NCI-H2081 (cell line): Measurements from ENCODE around the gene GABBR1.

ENCODE experiments used
- DNase-seq, 2 experiments: peaks; one replicate each; lab custom pipeline; 2025; lab: John Stamatoyannopoulos, UW

Gene GABBR1

GRCh38 chr6:29620630-29621029 is 12.4 kb downstream of the GABBR1 start:
- no peak for DNase-seq

DNA sequence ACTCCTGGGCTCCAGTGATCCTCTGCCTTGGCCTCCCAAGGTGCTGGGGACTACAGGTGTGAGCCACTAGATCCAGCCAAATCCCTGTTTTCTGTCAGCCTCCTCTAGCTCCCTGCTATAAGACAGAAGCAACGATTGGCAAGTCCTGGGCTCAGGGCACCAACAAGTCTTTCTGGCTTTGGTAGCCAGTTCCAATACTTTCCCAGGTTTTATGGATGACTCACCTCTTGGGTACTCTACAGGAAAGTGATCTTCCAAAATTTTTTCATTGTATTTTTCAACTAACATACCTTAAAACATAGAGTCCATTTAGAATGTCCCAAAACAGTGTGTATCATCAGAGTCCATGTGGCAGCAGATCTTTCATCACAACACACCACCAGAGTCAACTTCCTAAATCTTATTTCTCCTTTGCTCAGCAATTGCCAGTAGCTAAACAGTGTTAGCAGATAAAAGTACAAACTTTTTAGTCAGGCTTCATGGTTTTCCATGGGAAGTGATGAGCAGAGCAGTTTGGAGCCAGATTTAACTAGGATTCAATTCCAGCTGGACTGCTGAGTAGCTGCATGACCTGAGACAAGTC is 13.3 kb downstream of the GABBR1 start:
- DNase-seq = no peak

DNA sequence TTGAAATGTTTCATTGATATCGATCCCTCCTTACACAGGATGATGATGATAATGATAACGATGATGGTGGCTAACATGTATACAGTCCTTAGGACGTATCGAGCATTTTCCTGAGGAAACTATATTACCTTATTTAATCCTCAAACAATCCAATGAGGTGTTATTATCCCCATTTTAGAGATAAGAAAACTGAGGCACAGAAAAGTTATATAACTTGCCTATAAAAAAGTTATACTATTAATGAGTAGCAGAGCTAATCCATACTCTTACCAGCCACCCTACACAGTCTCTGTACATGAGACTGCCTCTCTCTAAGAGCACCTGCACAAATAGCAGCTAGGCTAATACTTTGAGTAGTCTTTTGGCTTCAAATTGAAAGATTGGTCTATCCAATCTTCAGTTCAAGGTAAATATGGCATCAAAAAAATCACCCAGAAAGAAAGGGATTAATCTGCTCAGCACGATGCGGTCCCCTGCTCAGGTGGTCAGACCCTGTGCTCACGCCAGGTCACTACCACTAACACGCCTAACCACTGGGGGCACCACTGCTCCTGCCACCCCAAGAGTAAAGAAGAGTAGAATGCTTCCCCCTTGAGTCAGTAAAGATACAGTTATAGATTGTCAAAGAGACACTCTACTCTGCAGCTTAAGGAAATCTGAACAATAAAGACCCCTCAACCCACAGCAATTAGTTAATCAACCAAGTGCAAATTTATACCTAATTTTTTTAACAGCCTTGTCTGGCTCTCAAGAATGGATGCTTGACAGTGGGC is 15.0 kb downstream of the GABBR1 start:
- no peak for DNase-seq

DNA sequence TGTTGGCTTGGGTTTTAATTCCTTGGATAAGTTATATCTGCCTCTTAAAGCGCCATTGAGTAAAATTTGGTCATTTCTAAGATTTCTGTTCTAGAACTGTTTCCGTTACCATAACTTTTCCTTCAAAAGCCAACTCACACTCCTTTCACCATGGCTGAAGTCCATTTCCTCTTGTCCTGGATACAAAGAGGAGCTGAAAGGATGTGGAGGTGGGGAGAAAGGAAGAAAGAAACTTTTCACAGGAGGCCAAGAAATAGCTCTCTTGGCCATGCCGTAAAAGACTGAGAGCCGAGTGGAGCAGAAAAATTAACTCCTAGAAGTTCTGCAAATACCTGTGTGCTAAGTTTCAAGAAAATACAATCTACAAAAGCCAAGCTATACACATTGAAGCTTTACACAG is 21.6 kb downstream of the GABBR1 start:
- DNase-seq = no peak

GRCh38 chr6:29610540-29610939 is 22.4 kb downstream of the GABBR1 start:
- no peak for DNase-seq

GRCh38 chr6:29608131-29608530 is 24.9 kb downstream of the GABBR1 start:
- no peak for DNase-seq

DNA sequence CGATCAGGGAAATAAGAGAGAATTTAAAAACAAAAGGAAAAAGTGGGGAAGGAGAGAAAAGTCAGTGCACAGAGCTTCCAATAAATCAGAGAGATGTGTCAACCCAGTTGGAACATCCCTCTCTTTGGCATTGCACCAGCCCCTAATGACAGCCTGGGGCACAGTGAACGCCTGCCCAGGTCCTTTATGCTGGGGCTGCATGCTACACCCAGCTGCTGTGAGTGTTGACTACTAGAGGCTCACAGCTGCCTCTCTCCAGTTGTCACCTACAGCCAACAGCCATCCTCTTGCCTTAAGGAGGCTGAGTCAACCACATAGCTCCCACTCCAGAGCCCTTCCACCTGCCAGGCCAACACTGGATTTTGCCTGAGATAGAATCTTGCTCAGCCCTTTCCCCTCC is 29.1 kb downstream of the GABBR1 start:
- peak; percentile 38 to 68 for DNase-seq

GRCh38 chr6:29603456-29603855 is 29.5 kb downstream of the GABBR1 start:
- no peak for DNase-seq

DNA sequence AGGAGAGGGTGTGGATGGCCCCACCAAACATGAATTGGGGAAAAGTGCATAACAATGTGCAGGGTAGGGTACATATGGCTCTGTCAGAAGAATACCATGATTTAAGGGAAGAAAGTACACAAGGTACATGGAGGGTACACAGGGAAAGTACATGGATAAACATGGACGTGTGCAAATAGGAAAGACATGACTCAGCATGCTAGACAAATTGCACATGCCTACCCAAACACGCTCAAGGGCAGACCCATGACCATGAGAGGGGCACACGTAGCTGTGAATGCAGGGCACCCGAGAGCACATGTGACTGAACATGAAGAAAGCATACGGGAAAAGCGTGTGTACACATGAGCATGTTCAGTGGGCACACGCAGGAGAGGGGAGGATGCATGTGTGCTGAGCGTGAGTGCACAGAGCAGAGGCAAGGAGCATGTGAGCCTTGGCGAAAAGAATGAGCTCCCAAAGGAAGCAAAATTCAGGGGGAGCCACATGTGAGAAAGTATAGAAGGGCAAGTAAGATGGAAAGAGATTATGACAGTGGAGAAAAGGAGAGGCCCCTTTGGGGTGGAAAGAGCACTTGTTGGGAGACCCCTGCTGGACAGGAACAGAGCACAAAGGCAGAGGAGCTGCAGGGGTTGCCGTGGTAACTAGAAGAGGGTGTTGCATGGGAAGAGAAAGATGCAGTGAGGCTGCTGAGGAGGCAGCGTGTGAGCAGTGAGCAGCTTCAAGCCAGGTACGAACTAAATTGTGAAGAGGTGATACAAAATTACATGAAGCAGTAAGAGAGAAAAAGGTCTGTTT is 30.2 kb downstream of the GABBR1 start:
- peak in 1 of 2 experiments; percentile 7 for DNase-seq

DNA sequence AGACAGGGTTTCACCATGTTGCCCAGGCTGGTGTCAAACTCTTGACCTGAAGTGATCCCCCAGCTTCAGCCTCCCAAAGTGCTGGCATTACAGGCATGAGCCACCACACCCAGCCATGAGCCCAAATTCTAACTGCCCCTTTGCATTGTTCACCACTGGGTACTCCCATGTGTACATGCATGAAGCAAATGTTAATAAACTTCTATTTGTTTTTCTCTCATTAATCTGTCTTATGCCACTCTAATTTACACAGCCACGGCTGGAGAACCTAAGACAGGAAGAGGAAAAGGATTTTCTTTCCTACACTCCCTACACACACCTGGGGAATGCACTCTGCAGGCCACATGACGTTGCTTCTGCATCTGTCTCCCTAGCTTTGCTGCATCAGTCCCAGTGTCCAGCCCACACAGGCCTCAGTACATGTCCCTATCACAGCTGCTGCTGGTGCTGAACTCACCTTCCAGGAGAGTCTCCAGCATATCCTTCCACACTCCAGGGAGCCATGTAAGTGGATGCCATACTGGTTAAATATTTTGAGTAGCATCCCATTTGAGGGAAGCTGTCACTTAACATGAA is 34.7 kb downstream of the GABBR1 start:
- no peak for DNase-seq

DNA sequence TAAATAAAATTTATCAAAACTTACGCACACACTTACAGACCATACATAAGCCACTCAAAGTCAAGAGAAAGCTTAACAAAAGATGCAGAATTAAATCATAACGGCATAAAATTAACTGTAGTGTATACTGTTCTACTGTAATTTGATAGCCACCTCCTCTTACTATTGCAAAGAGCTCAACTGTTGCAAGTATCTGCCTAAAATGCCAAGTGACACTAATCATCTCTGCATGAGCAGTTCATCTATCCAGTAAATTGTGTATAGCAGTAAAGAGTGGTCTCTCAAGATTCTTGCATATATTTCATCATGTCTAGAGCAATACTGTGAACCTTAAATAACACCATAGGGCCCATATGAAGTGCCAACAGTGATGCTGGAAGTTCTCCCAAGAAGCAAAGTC is 35.8 kb downstream of the GABBR1 start:
- no peak for DNase-seq

GRCh38 chr6:29596381-29596900 is 36.5 kb downstream of the GABBR1 start:
- no peak for DNase-seq

DNA sequence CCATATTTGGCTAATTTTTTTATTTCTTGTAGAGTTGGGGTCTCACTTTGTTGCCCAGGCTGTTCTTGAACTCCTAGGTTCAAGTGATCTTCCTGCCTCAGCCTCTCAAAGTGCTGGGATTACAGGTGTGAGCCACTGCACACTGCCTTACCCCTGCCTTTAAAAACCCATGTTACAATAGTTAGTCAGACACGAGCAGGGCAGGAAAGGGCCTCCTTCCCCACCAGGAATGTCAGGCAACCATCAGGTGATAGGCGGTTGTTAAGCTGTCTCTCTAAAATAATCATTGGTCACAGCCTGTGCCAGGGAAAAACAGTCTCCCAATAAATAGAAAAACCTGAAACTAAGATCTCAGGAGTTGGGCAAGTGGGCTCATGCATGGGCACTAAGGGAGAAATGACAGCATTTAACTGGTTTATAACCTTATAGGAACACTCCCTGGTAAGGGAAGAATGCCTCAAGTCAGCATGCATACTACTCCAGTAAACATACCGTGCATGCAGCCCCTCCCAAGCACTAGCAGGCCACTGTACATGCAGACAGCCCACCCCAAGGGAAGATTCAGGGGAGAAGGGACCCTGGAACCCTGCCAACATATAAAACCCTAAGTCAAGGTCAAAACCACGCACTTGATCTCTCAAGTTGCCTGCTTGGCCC is 39.7 kb downstream of the GABBR1 start:
- DNase-seq = no peak

DNA sequence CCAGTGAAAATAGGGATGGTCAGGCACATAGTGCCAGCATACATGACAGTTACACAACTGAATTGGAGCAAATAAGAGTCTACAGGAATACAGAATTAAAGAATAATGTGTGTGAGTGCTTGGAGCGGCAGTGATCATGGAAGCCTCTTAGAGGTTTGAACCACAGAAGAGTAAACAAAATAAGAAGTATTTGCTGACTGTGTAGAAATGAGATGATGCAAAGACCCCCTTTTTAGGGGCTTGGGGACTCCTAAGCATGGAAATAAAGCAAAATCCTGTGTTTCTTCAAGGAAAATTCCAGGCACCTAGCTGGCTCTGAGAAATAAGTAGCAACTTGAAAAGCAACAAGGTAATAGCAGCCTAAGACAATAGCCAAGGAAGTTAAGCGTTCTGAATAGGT is 41.3 kb downstream of the GABBR1 start:
- no peak for DNase-seq

DNA sequence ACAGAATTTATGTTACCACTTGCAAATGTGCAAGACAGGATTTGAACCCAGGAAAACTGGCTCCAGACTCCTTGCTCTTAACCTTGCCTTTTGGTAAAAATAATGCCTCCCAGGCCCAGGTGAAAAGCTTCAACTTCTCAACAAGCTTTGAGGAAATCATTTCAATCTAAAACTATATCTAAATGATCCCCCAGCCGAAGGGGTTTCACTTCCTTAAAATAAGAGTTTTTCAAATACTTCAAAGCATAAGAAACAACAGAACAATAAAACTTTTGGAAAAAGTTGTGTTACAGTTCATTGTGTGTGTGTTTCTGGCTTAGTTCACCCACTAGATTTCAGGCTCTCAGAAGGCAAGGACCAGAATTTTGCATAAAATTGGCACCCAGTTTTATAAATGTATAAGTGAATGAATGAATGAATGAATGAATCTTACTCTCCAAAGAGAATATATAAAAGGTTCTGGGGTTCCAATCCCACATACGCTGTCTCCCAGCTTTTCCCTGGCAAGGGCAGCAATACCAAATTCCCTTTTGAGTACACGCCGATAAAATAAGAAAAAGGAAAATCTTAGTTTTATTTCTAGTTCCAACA is 42.7 kb downstream of the GABBR1 start:
- no peak for DNase-seq

DNA sequence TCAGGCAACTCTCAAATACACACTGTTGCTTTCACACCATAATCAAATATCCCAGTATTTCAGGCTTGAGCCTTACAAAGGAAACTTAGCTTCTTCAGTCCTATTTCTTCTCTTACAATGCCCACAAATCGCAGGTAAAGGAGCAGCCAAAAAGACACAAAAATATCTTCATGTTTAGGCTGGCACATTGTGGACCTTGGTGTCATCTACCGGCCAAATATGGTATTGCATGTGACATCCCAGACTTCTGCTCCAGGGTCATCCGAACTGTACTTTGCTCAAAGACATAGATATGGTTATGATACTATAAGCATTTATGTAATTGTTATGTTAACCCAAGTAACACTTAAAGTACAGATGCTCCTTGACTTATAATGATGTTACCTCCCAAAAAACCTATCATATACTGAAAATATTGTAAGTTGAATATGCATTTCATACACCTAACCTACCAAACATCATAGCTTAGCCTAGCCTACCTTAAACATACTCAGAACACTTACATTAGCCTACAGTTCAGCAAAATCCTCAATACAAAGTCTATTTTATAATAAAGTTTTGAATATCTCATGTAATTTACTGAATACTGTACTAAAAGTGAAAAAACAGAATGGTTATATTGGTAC is 43.4 kb downstream of the GABBR1 start:
- peak; percentile 31 to 35 for DNase-seq

- no peak for DNase-seq
Measured at GRCh38 chr6:29584821-29585220, 48.2 kb downstream of the GABBR1 start, which contains the start of gene OR2H2. TSS of gene OR2H2 (plus strand) at chr6:29585121. CDS start at chr6:29587945, 2,824 bp downstream.

GRCh38 chr6:29577544-29577943 is 55.4 kb downstream of the GABBR1 start:
- no peak for DNase-seq

- no peak for DNase-seq
Measured at GRCh38 chr6:29576056-29576455, 56.9 kb downstream of the GABBR1 start.

DNA sequence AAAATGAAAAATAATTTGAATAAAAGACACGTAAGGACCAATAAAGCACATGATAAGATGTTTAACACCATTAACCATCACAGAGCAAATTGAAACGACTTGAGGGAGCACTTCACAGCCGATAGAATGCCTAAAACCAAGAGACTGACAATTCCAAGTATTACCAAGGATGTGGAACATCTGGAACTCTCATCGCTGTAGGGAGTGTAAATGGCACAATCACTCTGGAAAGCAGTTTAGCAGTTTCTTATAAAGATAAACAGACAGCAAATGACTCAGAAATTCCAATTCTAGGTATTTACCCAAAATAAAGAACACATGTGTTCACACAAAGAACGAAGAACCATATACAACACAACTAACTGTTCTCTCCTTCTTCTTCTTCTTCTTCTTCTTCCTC is 65.0 kb downstream of the GABBR1 start:
- DNase-seq = no peak

GRCh38 chr6:29567541-29567940 is 65.4 kb downstream of the GABBR1 start:
- no peak for DNase-seq
